K562 (cell line): Measurements from ENCODE around the gene UBN1.

Experiments
- CREB1 ChIP-seq, 2 experiments: sonication (generic) in 1 of 2; formaldehyde crosslinking in 1 of 2; IDR thresholded peaks; 2 replicates each; pipeline versions ENCODE4 v1.6.1 to v1.8.0; 2012 to 2022; ENCODE audit warnings: inconsistent platforms in 1 of 2, mild to moderate bottlenecking in 1 of 2, missing genetic modification reagents in 1 of 2, moderate library complexity in 1 of 2
- RBM25 ChIP-seq: fragments of 200-400 bp; formaldehyde crosslinking; IDR thresholded peaks from 2 replicates; pipeline ENCODE4 v1.6.1; 2018; ENCODE audit warnings: low read length, low read depth, moderate library complexity; ENCODE audit not compliant: severe bottlenecking
- SMARCA5 ChIP-seq: fragments of 450-650 bp; IDR thresholded peaks from 2 replicates; pipeline ENCODE4 v1.6.1; 2016
- ZNF830 ChIP-seq: fragments of 250-450 bp; sonication (Bioruptor Pico); IDR thresholded peaks from 2 replicates; pipeline ENCODE4 v1.5.0; 2021; ENCODE audit warnings: mild to moderate bottlenecking
- TF ChIP-seq, protein P1 (sequence below): fragments of 250-450 bp; sonication (Bioruptor Pico); IDR thresholded peaks from 2 replicates; pipeline ENCODE4 v1.5.0; 2020; ENCODE audit warnings: mild to moderate bottlenecking, borderline replicate concordance
- TF ChIP-seq, protein P2 (sequence below): sonication (generic); formaldehyde crosslinking; IDR thresholded peaks from 2 replicates; pipeline ENCODE4 v1.8.1; 2023; ENCODE audit warnings: mild to moderate bottlenecking, missing genetic modification reagents, moderate library complexity

GRCh38 chr16:4814046-4814445, 33.2 kb upstream of the UBN1 start:
- no peak for TF ChIP-seq ZNF830 (CRISPR knock-in tag)
- TF ChIP-seq, protein P1, sequence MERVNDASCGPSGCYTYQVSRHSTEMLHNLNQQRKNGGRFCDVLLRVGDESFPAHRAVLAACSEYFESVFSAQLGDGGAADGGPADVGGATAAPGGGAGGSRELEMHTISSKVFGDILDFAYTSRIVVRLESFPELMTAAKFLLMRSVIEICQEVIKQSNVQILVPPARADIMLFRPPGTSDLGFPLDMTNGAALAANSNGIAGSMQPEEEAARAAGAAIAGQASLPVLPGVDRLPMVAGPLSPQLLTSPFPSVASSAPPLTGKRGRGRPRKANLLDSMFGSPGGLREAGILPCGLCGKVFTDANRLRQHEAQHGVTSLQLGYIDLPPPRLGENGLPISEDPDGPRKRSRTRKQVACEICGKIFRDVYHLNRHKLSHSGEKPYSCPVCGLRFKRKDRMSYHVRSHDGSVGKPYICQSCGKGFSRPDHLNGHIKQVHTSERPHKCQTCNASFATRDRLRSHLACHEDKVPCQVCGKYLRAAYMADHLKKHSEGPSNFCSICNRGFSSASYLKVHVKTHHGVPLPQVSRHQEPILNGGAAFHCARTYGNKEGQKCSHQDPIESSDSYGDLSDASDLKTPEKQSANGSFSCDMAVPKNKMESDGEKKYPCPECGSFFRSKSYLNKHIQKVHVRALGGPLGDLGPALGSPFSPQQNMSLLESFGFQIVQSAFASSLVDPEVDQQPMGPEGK, result no peak
- TF ChIP-seq CREB1 (IDR thresholded peaks at IDR 0.05), result no peak
- TF ChIP-seq CREB1 (CRISPR knock-in tag; IDR thresholded peaks at IDR 0.05), result no peak
- TF ChIP-seq SMARCA5, result no peak
- no peak for TF ChIP-seq RBM25
- TF ChIP-seq, protein P2, sequence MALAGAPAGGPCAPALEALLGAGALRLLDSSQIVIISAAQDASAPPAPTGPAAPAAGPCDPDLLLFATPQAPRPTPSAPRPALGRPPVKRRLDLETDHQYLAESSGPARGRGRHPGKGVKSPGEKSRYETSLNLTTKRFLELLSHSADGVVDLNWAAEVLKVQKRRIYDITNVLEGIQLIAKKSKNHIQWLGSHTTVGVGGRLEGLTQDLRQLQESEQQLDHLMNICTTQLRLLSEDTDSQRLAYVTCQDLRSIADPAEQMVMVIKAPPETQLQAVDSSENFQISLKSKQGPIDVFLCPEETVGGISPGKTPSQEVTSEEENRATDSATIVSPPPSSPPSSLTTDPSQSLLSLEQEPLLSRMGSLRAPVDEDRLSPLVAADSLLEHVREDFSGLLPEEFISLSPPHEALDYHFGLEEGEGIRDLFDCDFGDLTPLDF (CRISPR knock-in tag), result no peak
